ENCODE measurements around the gene PKMYT1. TPM values are rescaled to one million over a fixed set of nuclear protein-coding genes. Genes with fewer than 3 reads are reported as not detected.

Gene PKMYT1
- total RNA-seq, 1 donor from 2014 or later: 2.1 TPM

DNA sequence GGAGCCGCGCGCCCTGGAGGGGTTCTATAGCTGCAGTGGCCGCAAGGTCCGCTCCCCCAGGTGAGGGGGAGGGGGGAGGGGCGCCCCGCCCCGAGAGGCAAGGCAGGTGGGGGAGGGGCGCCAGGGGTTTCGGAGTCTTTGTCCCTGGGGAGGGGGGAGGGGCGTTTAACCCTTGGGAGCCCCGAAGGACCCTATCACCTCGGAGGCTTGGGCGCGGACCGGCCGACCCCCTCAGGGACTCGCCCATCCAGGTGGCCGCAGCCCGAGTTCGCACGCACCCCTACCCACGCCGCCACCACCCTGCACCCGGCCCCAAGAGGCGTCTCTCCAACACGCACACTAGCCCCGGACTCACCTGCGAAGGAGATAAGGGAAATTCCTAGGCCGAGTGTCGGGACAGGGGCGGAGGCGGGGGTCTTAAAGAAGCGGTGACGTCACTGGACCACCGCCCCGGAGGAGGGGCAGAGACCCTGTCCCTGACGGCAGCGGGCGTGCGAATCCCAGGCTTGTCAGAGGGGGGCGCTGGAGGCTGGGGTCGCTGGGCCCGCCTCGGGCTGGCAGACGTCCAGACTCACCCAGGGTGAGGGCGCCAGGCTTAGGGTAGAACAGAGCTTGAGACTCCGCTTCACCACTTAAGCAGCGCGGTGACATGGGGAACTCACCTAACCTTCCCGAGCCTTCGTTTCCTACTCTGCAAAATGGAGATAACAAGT, 37.7 kb upstream of the PKMYT1 start, which contains the start of gene CLDN6:
TSS of gene CLDN6 (minus strand) at position 390 of the 713 bp plus-strand sequence. CDS start 2,162 bp downstream, outside the sequence.
- Histone ChIP-seq H3K27me3 (ENCODE audit: control insufficient read depth in 3 of 3, insufficient read depth in 3 of 3, low read length in 3 of 3) (peaks cover 24 to 28% (median 24%) of the 10 kb centered on the region in 3 donors), H3K9ac (ENCODE audit: low read depth in 1 of 3, low read length in 3 of 3) (no peak within 1 kb of the TSS), H3K9me3 (ENCODE audit: control insufficient read depth in 3 of 3, low read length in 3 of 3) (no peaks in the 10 kb centered on the region), H3K4me3 (ENCODE audit: low read length in 3 of 3) (no peak within 1 kb of the TSS), H3K4me1 (ENCODE audit: control insufficient read depth in 3 of 3, insufficient read depth in 3 of 3, low read length in 3 of 3) (peaks cover 25 to 36% (median 27%) of the 10 kb centered on the region in 3 donors), H3K36me3 (ENCODE audit: control insufficient read depth in 3 of 3, insufficient read depth in 3 of 3, low read length in 3 of 3) (peaks cover 0 to 4% (median 0%) of the 10 kb centered on the region in 3 donors), H3K27ac (ENCODE audit: low read depth, low read length) (no peak within 1 kb of the TSS)

GRCh38 chr16:3017344-3017743, 37.1 kb upstream of the PKMYT1 start:
- H3K4me1 ChIP-seq (ENCODE audit: control insufficient read depth in 3 of 3, insufficient read depth in 3 of 3, low read length in 3 of 3): peaks cover 22 to 32% (median 22%) of the 10 kb centered on the region in 3 donors

GRCh38 chr16:3015865-3016521, 35.7 kb upstream of the PKMYT1 start:
- Histone ChIP-seq H3K27me3 (ENCODE audit: control insufficient read depth in 3 of 3, insufficient read depth in 3 of 3, low read length in 3 of 3) (peaks cover 37 to 42% (median 37%) of the 10 kb centered on the region in 3 donors), H3K4me1 (ENCODE audit: control insufficient read depth in 3 of 3, insufficient read depth in 3 of 3, low read length in 3 of 3) (peaks cover 11 to 27% (median 16%) of the 10 kb centered on the region in 3 donors), H3K9ac (ENCODE audit: low read depth in 1 of 3, low read length in 3 of 3) (no peak overlapping the region), H3K27ac (ENCODE audit: low read depth, low read length) (no peak overlapping the region), H3K4me3 (ENCODE audit: low read length in 3 of 3) (no peak overlapping the region), H3K36me3 (ENCODE audit: control insufficient read depth in 3 of 3, insufficient read depth in 3 of 3, low read length in 3 of 3) (no peaks in the 10 kb centered on the region), H3K9me3 (ENCODE audit: control insufficient read depth in 3 of 3, low read length in 3 of 3) (no peaks in the 10 kb centered on the region)

More at GRCh38 chr16:3017344-3017743, 37.1 kb upstream of the PKMYT1 start:
- Histone ChIP-seq H3K27ac (ENCODE audit: low read depth, low read length) (no peak overlapping the region), H3K4me3 (ENCODE audit: low read length in 3 of 3) (no peak overlapping the region), H3K9me3 (ENCODE audit: control insufficient read depth in 3 of 3, low read length in 3 of 3) (no peaks in the 10 kb centered on the region), H3K27me3 (ENCODE audit: control insufficient read depth in 3 of 3, insufficient read depth in 3 of 3, low read length in 3 of 3) (peaks cover 29 to 33% (median 29%) of the 10 kb centered on the region in 3 donors), H3K9ac (ENCODE audit: low read depth in 1 of 3, low read length in 3 of 3) (no peak overlapping the region), H3K36me3 (ENCODE audit: control insufficient read depth in 3 of 3, insufficient read depth in 3 of 3, low read length in 3 of 3) (peaks cover 0 to 4% (median 0%) of the 10 kb centered on the region in 3 donors)

GRCh38 chr16:3014971-3015370, 34.7 kb upstream of the PKMYT1 start:
- Histone ChIP-seq H3K27ac (ENCODE audit: low read depth, low read length) (no peak overlapping the region), H3K9me3 (ENCODE audit: control insufficient read depth in 3 of 3, low read length in 3 of 3) (no peaks in the 10 kb centered on the region), H3K4me3 (ENCODE audit: low read length in 3 of 3) (no peak overlapping the region), H3K9ac (ENCODE audit: low read depth in 1 of 3, low read length in 3 of 3) (no peak overlapping the region), H3K36me3 (ENCODE audit: control insufficient read depth in 3 of 3, insufficient read depth in 3 of 3, low read length in 3 of 3) (no peaks in the 10 kb centered on the region), H3K27me3 (ENCODE audit: control insufficient read depth in 3 of 3, insufficient read depth in 3 of 3, low read length in 3 of 3) (peaks cover 37 to 46% (median 42%) of the 10 kb centered on the region in 3 donors), H3K4me1 (ENCODE audit: control insufficient read depth in 3 of 3, insufficient read depth in 3 of 3, low read length in 3 of 3) (peaks cover 5 to 21% (median 13%) of the 10 kb centered on the region in 3 donors)

- Histone ChIP-seq H3K27ac (ENCODE audit: low read depth, low read length) (no peak overlapping the region), H3K27me3 (ENCODE audit: control insufficient read depth in 3 of 3, insufficient read depth in 3 of 3, low read length in 3 of 3) (peaks cover 37 to 46% (median 45%) of the 10 kb centered on the region in 3 donors), H3K9ac (ENCODE audit: low read depth in 1 of 3, low read length in 3 of 3) (no peak overlapping the region), H3K36me3 (ENCODE audit: control insufficient read depth in 3 of 3, insufficient read depth in 3 of 3, low read length in 3 of 3) (no peaks in the 10 kb centered on the region), H3K9me3 (ENCODE audit: control insufficient read depth in 3 of 3, low read length in 3 of 3) (no peaks in the 10 kb centered on the region), H3K4me1 (ENCODE audit: control insufficient read depth in 3 of 3, insufficient read depth in 3 of 3, low read length in 3 of 3) (peaks cover 3 to 18% (median 9%) of the 10 kb centered on the region in 3 donors), H3K4me3 (ENCODE audit: low read length in 3 of 3) (no peak overlapping the region)
These were observed 33.9 kb upstream of the PKMYT1 start for GRCh38 chr16:3013998-3014690.

- H3K9me3 ChIP-seq (ENCODE audit: control insufficient read depth in 3 of 3, low read length in 3 of 3): no peaks in the 10 kb centered on the region
- peaks cover 38 to 47% (median 47%) of the 10 kb centered on the region in 3 donors for H3K27me3 ChIP-seq (ENCODE audit: control insufficient read depth in 3 of 3, insufficient read depth in 3 of 3, low read length in 3 of 3)
- peaks cover 3 to 18% (median 9%) of the 10 kb centered on the region in 3 donors for H3K4me1 ChIP-seq (ENCODE audit: control insufficient read depth in 3 of 3, insufficient read depth in 3 of 3, low read length in 3 of 3)
- no peak overlapping the region for H3K9ac ChIP-seq (ENCODE audit: low read depth in 1 of 3, low read length in 3 of 3)
- H3K27ac ChIP-seq (ENCODE audit: low read depth, low read length): no peak overlapping the region
- no peak overlapping the region for H3K4me3 ChIP-seq (ENCODE audit: low read length in 3 of 3)
- no peaks in the 10 kb centered on the region for H3K36me3 ChIP-seq (ENCODE audit: control insufficient read depth in 3 of 3, insufficient read depth in 3 of 3, low read length in 3 of 3)
These were observed 33.3 kb upstream of the PKMYT1 start for GRCh38 chr16:3013491-3013951.

- Histone ChIP-seq H3K4me3 (ENCODE audit: low read length in 3 of 3) (no peak within 1 kb of the TSS), H3K9me3 (ENCODE audit: control insufficient read depth in 3 of 3, low read length in 3 of 3) (no peaks in the 10 kb centered on the region), H3K9ac (ENCODE audit: low read depth in 1 of 3, low read length in 3 of 3) (no peak within 1 kb of the TSS), H3K36me3 (ENCODE audit: control insufficient read depth in 3 of 3, insufficient read depth in 3 of 3, low read length in 3 of 3) (no peaks in the 10 kb centered on the region), H3K27me3 (ENCODE audit: control insufficient read depth in 3 of 3, insufficient read depth in 3 of 3, low read length in 3 of 3) (peaks cover 37 to 48% (median 46%) of the 10 kb centered on the region in 3 donors), H3K4me1 (ENCODE audit: control insufficient read depth in 3 of 3, insufficient read depth in 3 of 3, low read length in 3 of 3) (peaks cover 3 to 15% (median 7%) of the 10 kb centered on the region in 3 donors), H3K27ac (ENCODE audit: low read depth, low read length) (no peak within 1 kb of the TSS)
These were observed 32.7 kb upstream of the PKMYT1 start, which contains the start of gene CLDN9 for GRCh38 chr16:3012828-3013420. Gene CLDN9, plus strand, starts transcription at chr16:3012923. Its CDS starts 440 bp downstream, at chr16:3013363.

- Histone ChIP-seq H3K4me3 (ENCODE audit: low read length in 3 of 3) (no peak overlapping the region), H3K9ac (ENCODE audit: low read depth in 1 of 3, low read length in 3 of 3) (no peak overlapping the region), H3K4me1 (ENCODE audit: control insufficient read depth in 3 of 3, insufficient read depth in 3 of 3, low read length in 3 of 3) (peaks cover 3 to 13% (median 7%) of the 10 kb centered on the region in 3 donors), H3K27ac (ENCODE audit: low read depth, low read length) (no peak overlapping the region), H3K36me3 (ENCODE audit: control insufficient read depth in 3 of 3, insufficient read depth in 3 of 3, low read length in 3 of 3) (no peaks in the 10 kb centered on the region), H3K9me3 (ENCODE audit: control insufficient read depth in 3 of 3, low read length in 3 of 3) (no peaks in the 10 kb centered on the region), H3K27me3 (ENCODE audit: control insufficient read depth in 3 of 3, insufficient read depth in 3 of 3, low read length in 3 of 3) (peaks cover 36 to 53% (median 48%) of the 10 kb centered on the region in 3 donors)
These were observed 32.0 kb upstream of the PKMYT1 start for GRCh38 chr16:3012246-3012645.

- Histone ChIP-seq H3K27me3 (ENCODE audit: control insufficient read depth in 3 of 3, insufficient read depth in 3 of 3, low read length in 3 of 3) (peaks cover 39 to 57% (median 49%) of the 10 kb centered on the region in 3 donors), H3K9me3 (ENCODE audit: control insufficient read depth in 3 of 3, low read length in 3 of 3) (no peaks in the 10 kb centered on the region), H3K27ac (ENCODE audit: low read depth, low read length) (no peak overlapping the region), H3K4me1 (ENCODE audit: control insufficient read depth in 3 of 3, insufficient read depth in 3 of 3, low read length in 3 of 3) (peaks cover 3 to 16% (median 7%) of the 10 kb centered on the region in 3 donors), H3K9ac (ENCODE audit: low read depth in 1 of 3, low read length in 3 of 3) (no peak overlapping the region), H3K36me3 (ENCODE audit: control insufficient read depth in 3 of 3, insufficient read depth in 3 of 3, low read length in 3 of 3) (peaks cover 3 to 5% (median 4%) of the 10 kb centered on the region in 3 donors), H3K4me3 (ENCODE audit: low read length in 3 of 3) (no peak overlapping the region)
These were observed 30.3 kb upstream of the PKMYT1 start for GRCh38 chr16:3010510-3010909.
